Testis (tissue), 2 donors: ENCODE results near the gene CAMK2D.

Source experiments
- POLR2A ChIP-seq: fragments of 450-650 bp; IDR thresholded peaks from one replicate; pipeline ENCODE4 v1.6.1; 2017; ENCODE audit warnings: antibody characterized with exemption, mild to moderate bottlenecking, moderate library complexity
- TF ChIP-seq, protein P1 (sequence below), 3 experiments: fragments of 450-650 bp in 2 of 3; fragments of 200-600 bp in 1 of 3; sonication (generic) in 1 of 3; IDR thresholded peaks; one replicate each; pipeline ENCODE4 v1.5.1; 2016 to 2019; ENCODE audit warnings: antibody characterized with exemption in 3 of 3, mild to moderate bottlenecking in 2 of 3, moderate library complexity in 1 of 3

GRCh38 chr4:113500424-113500823 lies 261.1 kb downstream of the CAMK2D start:
- TF ChIP-seq, protein P1, sequence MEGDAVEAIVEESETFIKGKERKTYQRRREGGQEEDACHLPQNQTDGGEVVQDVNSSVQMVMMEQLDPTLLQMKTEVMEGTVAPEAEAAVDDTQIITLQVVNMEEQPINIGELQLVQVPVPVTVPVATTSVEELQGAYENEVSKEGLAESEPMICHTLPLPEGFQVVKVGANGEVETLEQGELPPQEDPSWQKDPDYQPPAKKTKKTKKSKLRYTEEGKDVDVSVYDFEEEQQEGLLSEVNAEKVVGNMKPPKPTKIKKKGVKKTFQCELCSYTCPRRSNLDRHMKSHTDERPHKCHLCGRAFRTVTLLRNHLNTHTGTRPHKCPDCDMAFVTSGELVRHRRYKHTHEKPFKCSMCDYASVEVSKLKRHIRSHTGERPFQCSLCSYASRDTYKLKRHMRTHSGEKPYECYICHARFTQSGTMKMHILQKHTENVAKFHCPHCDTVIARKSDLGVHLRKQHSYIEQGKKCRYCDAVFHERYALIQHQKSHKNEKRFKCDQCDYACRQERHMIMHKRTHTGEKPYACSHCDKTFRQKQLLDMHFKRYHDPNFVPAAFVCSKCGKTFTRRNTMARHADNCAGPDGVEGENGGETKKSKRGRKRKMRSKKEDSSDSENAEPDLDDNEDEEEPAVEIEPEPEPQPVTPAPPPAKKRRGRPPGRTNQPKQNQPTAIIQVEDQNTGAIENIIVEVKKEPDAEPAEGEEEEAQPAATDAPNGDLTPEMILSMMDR (IDR thresholded peaks at IDR 0.05): no peak
- TF ChIP-seq POLR2A: no peak
